IMR-90 (cell line): ENCODE measurements around the gene GAL3ST2. TPM values are rescaled to one million over a fixed set of nuclear protein-coding genes. Genes with fewer than 3 reads are reported as not detected.

ENCODE experiments used
- ATAC-seq: fragments of 200-7000 bp; cut with Tn5 transposase; 2 replicates; pipeline ENCODE4 v1.9.1; 2020; ENCODE audit warnings: low read depth, mild to moderate bottlenecking, moderate library complexity
- BruUV-seq: library from RNA; stranded (reverse); fragments of 400-500 nt; replicated peaks from 2 replicates; lab custom pipeline; 2021; lab: Mats Ljungman, UMichigan
- CTCF ChIA-PET: fragments of 300-600 bp; formaldehyde crosslinking; extraction: SDS; loops from one replicate; lab custom pipeline; 2021; ENCODE audit warnings: antibody characterized with exemption; lab: Yijun Ruan, JAX
- POLR2A ChIA-PET: fragments of 300-600 bp; sonication (Branson Sonifier 250); formaldehyde crosslinking; loops from one replicate; lab custom pipeline; 2022; ENCODE audit warnings: antibody characterized with exemption; ENCODE audit not compliant: unreplicated experiment; lab: Charles Lee
- DNase-seq: peaks from one replicate; pipeline ENCODE4 v3.0.0; 2013
- H2AFZ ChIP-seq: replicated peaks from 2 replicates; pipeline ENCODE3; 2013; ENCODE audit warnings: low read length, mild to moderate bottlenecking; ENCODE audit not compliant: poor library complexity
- H2AK5ac ChIP-seq: 2 replicates; pipeline ENCODE4 v1.6.1; 2013; ENCODE audit warnings: low read depth, low read length, inconsistent platforms
- H2AK9ac ChIP-seq: replicated peaks from 2 replicates; pipeline ENCODE3; 2013; ENCODE audit warnings: mild to moderate bottlenecking, low read depth, low read length, moderate library complexity; ENCODE audit not compliant: poor library complexity
- H2BK120ac ChIP-seq: 2 replicates; pipeline ENCODE4 v1.6.1; 2013; ENCODE audit warnings: low read depth, low read length, inconsistent platforms
- H2BK15ac ChIP-seq: 3 replicates; pipeline ENCODE4 v1.6.1; 2013; ENCODE audit warnings: low read depth, low read length, inconsistent platforms
- H2BK20ac ChIP-seq: 2 replicates; pipeline ENCODE4 v1.6.1; 2013; ENCODE audit warnings: low read depth, mild to moderate bottlenecking, inconsistent platforms, low read length, moderate library complexity
- H2BK5ac ChIP-seq: 2 replicates; pipeline ENCODE4 v1.6.1; 2013; ENCODE audit warnings: mild to moderate bottlenecking, low read depth, low read length, inconsistent platforms; ENCODE audit not compliant: poor library complexity, severe bottlenecking
- H3K14ac ChIP-seq: replicated peaks from 2 replicates; pipeline ENCODE4 v1.6.1; 2013; ENCODE audit warnings: low read depth, low read length, inconsistent platforms
- H3K18ac ChIP-seq: 2 replicates; pipeline ENCODE4 v1.6.1; 2013; ENCODE audit warnings: low read depth, low read length, control low read depth
- H3K23ac ChIP-seq: 2 replicates; pipeline ENCODE4 v1.6.1; 2013; ENCODE audit warnings: low read depth, low read length, inconsistent platforms
- H3K27ac ChIP-seq: 2 replicates; pipeline ENCODE4 v1.5.1; 2013; ENCODE audit warnings: mild to moderate bottlenecking, control low read depth, low read length; ENCODE audit not compliant: insufficient read depth
- H3K27me3 ChIP-seq: 2 replicates; pipeline ENCODE4 v1.6.1; 2013; ENCODE audit warnings: low read length; ENCODE audit not compliant: control insufficient read depth, insufficient read depth
- H3K36me3 ChIP-seq: 2 replicates; pipeline ENCODE4 v1.6.1; 2013; ENCODE audit warnings: low read length, mixed read lengths; ENCODE audit not compliant: control insufficient read depth, insufficient read depth
- H3K4ac ChIP-seq: 2 replicates; pipeline ENCODE4 v1.6.1; 2013; ENCODE audit warnings: low read depth, low read length, inconsistent platforms
- H3K4me1 ChIP-seq: 2 replicates; pipeline ENCODE4 v1.6.1; 2013; ENCODE audit warnings: low read length, mixed read lengths; ENCODE audit not compliant: control insufficient read depth, insufficient read depth
- H3K4me2 ChIP-seq: 2 replicates; pipeline ENCODE4 v1.6.1; 2013; ENCODE audit warnings: low read depth, mild to moderate bottlenecking, control low read depth, low read length, moderate library complexity
- H3K4me3 ChIP-seq: 2 replicates; pipeline ENCODE4 v1.5.1; 2013; ENCODE audit warnings: low read depth, mild to moderate bottlenecking, control low read depth, low read length, moderate library complexity; ENCODE audit not compliant: insufficient read depth
- H3K56ac ChIP-seq: 2 replicates; pipeline ENCODE4 v1.6.1; 2013; ENCODE audit warnings: low read length, inconsistent platforms; ENCODE audit not compliant: insufficient read depth; ENCODE audit errors: extremely low read depth
- H3K79me1 ChIP-seq, 2 experiments: 2 replicates each; pipeline ENCODE4 v1.6.1; 2013; ENCODE audit warnings: low read length in 2 of 2, inconsistent platforms in 1 of 2, low read depth in 1 of 2
- H3K9ac ChIP-seq: 2 replicates; pipeline ENCODE4 v1.6.1; 2013; ENCODE audit warnings: low read depth, low read length, control low read depth
- H3K9me1 ChIP-seq: 2 replicates; pipeline ENCODE4 v1.6.1; 2013; ENCODE audit warnings: low read length, inconsistent platforms; ENCODE audit not compliant: insufficient read depth
- H3K9me3 ChIP-seq: 2 replicates; pipeline ENCODE4 v1.6.1; 2013; ENCODE audit warnings: low read length; ENCODE audit not compliant: control insufficient read depth, insufficient read depth
- H4K20me1 ChIP-seq: 2 replicates; pipeline ENCODE4 v1.6.1; 2013; ENCODE audit warnings: low read length, inconsistent platforms; ENCODE audit not compliant: insufficient read depth
- H4K5ac ChIP-seq: 2 replicates; pipeline ENCODE4 v1.6.1; 2013; ENCODE audit warnings: mild to moderate bottlenecking, low read depth, low read length, control low read depth
- H4K8ac ChIP-seq, 2 experiments: 2 replicates each; pipeline ENCODE4 v1.6.1; 2013; ENCODE audit warnings: low read depth in 2 of 2, low read length in 2 of 2, control low read depth in 1 of 2, inconsistent platforms in 1 of 2
- H4K91ac ChIP-seq: 2 replicates; pipeline ENCODE4 v1.6.1; 2013; ENCODE audit warnings: low read depth, low read length, inconsistent platforms; ENCODE audit not compliant: insufficient read depth
- BHLHE40 ChIP-seq: fragments of 150-350 bp; IDR thresholded peaks from 2 replicates; pipeline ENCODE4 v1.6.1; 2016; ENCODE audit warnings: mild to moderate bottlenecking, low read depth, low read length
- RAD21 ChIP-seq: IDR thresholded peaks from 2 replicates; pipeline ENCODE4 v1.6.1; 2012; ENCODE audit warnings: low read length, improper control_type of control experiment
- SMC3 ChIP-seq: fragments of 150-350 bp; IDR thresholded peaks from 2 replicates; pipeline ENCODE4 v1.6.1; 2016; ENCODE audit warnings: low read depth, mild to moderate bottlenecking, antibody characterized with exemption, low read length, moderate library complexity
- WGBS, 2 experiments: methylation state at CpG; one replicate each; pipeline versions ENCODE4 v1.1.5 to v1.1.7; 2013; ENCODE audit warnings: missing lambda C conversion rate in 2 of 2; ENCODE audit not compliant: insufficient read length in 1 of 2; ENCODE audit errors: extremely low coverage in 2 of 2; 5-methylcytosine and 5-hydroxymethylcytosine counted together
- dilution Hi-C: fragments of 300-500 bp; cut with HindIII; formaldehyde crosslinking; loops from one replicate; pipeline ENCODE4 v1.14.3; 2018; ENCODE audit warnings: low sequenced_read_pairs; ENCODE audit not compliant: unreplicated experiment
- in situ Hi-C: fragments of 300-500 bp; cut with MboI; formaldehyde crosslinking; loops from 3 replicates; pipeline ENCODE4 v1.14.3; 2019; ENCODE audit warnings: low sequenced_read_pairs, inconsistent platforms, mixed read lengths
- intact Hi-C: fragments of 100-400 bp; cut with micrococcal nuclease; formaldehyde crosslinking; loops from 2 replicates; pipeline ENCODE4 v1.10.0; 2022
- polyA plus RNA-seq, 3 experiments: library from polyadenylated mRNA; depleted of rRNA; stranded (reverse); fragments of >200 nt; gene quantifications; 2 replicates each; pipeline ENCODE4 v1.2.3, GENCODE V29; 2012; ENCODE audit warnings: low replicate concordance in 1 of 3
- total RNA-seq: library from RNA; depleted of rRNA; stranded (reverse); fragments of >200 nt; gene quantifications from 2 replicates; pipeline ENCODE4 v1.2.3, GENCODE V29; 2012

The GAL3ST2 gene
- total and polyA plus RNA-seq, 2 of the 4 experiments (the other 2 are of a cell fraction) = 0.07 TPM; not detected in 1

DNA sequence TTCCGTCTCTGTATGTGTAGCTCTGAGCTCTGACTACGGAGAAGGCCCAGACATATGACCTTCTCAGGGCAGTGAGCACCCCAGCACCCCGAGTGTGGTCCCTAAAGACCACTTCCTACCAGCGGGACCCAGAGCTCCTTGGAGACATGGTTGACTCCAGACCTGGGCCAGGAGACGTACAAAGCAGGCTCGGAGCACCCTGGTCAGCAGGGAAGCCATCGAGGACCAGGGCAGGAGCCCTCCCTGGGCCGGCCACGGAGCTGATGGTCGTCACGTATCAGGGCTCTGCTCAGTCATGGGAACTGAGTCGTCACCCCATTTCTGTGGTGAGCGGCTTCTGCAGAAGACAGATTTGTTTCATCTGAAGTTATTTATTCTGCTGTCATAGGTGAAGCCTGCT, 19.6 kb downstream of the GAL3ST2 start:
- Histone ChIP-seq H3K9me1 (no peaks in the 10 kb centered on the region), H3K27ac (no peak overlapping the region), H3K4me3 (no peak overlapping the region), H4K20me1 (no peaks in the 10 kb centered on the region; the same call in 1 of the 2 replicates), H3K56ac (no peak overlapping the region), H2AFZ (no peak overlapping the region), H3K23ac (no peak overlapping the region), H2BK20ac (no peak overlapping the region), H4K8ac (no peak overlapping the region), H3K4me2 (no peak overlapping the region), H2BK120ac (no peak overlapping the region), H3K4me1 (no peaks in the 10 kb centered on the region), H3K79me1 (no peaks in the 10 kb centered on the region), H3K36me3 (no peaks in the 10 kb centered on the region), H2AK5ac (no peak overlapping the region), H3K27me3 (peaks cover 13% of the 10 kb centered on the region; the same call in 1 of the 2 replicates), H2AK9ac (no peak overlapping the region), H4K5ac (no peak overlapping the region), H3K9me3 (0 out of 2 replicates have a peak, but pooled peaks cover 2% of the 10 kb centered on the region), H3K18ac (no peak overlapping the region), H3K4ac (no peak overlapping the region), H2BK15ac (no peak overlapping the region), H2BK5ac (no peak overlapping the region), H4K91ac (no peak overlapping the region), H3K14ac (no peak overlapping the region), H3K9ac (no peak overlapping the region)
- DNase-seq (no peak), ATAC-seq (no peak)
- ChIA-PET POLR2A (no interaction called here), CTCF (no interaction called here)
- intact Hi-C loops (no loop called here), in situ Hi-C loops (no loop called here), dilution Hi-C loops (no loop called here)
- BruUV-seq = no TSS peak
- WGBS, 2 experiments = 89% methylated on average over 8 of the region's 13 CpGs; no CpG with 5 or more reads in 1 of the 2 experiments
- TF ChIP-seq RAD21 (no peak), BHLHE40 (no peak), SMC3 (no peak)
